ENCODE measurements around the gene RRH. TPM values are rescaled to one million over a fixed set of nuclear protein-coding genes. Genes with fewer than 3 reads are reported as not detected.
"Not testable (repeated sequence)": the region's sequence is repeated elsewhere in the genome, so short reads cannot be mapped to it uniquely, and the experiment has no call there.

RRH gene
- polyA plus RNA-seq, 4 donors = 0.45 to 0.79 (median 0.47) TPM

DNA sequence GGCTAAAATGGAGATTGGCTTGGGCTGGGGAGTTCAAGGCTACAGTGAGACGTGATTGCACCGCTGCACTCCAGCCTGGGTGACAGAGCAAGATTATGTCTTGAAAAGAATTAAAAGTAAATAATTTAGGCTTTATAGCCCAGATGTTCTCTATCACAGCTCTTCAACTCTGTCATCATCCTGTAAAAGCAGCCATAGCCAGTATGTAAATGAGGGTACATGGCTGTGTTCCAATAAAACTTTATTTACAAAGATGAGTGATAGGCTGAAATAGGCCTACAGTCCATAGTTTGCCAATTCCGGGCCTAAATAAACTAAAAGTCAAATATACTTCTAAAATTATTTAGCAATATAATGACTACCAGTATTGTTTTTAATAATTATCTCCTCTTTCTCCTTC lies 9.2 kb downstream of the RRH start:
- no peak for DNase-seq (ENCODE audit: low read depth in 4 of 4, low spot score in 3 of 4)

DNA sequence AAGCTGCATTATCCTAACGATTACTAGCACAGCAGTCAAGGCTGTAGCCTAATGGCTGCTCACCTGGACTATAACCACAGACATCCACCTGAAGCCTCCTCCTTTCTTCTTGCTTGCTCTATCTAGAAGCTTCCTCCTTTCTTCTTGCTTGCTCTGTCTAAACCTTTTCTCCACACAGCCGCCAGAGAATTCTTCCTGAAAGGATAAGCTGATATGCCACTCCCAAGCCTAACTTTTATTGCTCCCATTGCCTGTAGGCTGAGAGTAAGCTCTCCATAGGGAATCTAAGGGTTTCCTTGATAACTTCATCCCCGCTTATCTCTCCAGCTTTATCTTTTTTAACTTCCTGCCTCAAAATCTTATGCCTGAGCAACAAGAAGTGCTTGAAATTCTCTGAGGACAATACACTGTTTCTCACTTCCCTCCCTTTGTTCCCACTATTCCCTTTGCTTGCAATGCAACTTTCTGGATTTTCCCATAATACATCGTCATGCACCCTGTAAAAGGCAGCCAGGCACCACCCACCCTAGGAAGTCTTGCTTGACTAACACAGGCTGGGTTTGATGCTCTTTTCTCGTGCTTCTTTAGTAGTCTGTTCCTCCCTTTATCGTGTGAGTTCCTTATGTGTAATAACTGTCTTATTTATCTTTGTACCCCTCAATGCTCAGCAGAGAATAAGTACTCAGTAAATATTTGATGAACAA lies 18.8 kb downstream of the RRH start:
- DNase-seq (ENCODE audit: low read depth in 4 of 4, low spot score in 3 of 4) = no peak

DNA sequence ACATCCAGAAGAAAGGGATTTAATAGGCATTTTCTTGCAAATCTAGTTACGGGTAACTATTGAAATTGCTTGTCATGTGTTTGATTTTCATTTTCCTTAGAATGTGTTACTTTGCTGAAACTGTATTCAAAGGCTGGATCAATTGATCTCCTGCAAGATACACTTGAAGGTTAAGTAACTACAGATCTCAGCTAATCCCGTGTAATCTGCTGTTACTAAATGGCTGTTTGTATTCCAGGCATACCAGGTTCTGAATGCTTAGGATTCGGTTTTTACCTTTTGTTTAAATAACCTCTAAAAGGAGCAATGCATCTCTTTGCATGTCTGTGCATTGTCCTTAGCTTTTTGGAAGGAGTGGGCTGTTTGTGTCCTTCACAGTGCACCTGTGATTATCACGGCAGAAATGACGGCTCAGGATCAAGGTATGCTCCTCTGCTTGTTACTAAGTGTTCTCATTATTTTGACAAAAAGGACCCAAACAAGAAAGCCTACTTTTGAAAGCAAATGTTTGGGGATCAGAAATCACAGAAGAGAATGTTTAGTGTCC lies 20.2 kb downstream of the RRH start, which contains the start of gene LRIT3:
Gene LRIT3 (plus strand): TSS at position 212 of the 547 bp plus-strand sequence. CDS start 95 bp downstream, at position 307.
- no peak for DNase-seq (ENCODE audit: low read depth in 4 of 4, low spot score in 3 of 4)

DNA sequence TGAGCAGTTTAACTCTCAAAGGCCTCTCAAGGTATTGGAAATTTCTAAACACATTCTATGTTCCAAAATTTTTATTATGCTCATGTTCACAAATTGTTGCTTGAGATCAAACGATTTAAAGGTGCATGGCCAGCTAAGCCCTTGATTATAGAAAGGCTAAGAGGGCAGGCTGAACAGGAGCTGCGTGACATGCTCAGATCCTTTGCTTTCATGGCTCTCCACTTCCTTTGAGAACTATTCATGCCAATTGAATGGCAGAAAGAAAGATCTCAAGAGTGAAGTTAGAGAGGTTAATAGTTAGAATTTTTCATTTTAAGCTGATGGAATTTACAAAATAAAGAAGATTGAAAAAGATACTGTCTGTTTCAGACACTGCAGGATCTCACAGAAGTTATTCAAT lies 20.7 kb downstream of the RRH start:
- no peak for DNase-seq (ENCODE audit: low read depth in 4 of 4, low spot score in 3 of 4)

DNA sequence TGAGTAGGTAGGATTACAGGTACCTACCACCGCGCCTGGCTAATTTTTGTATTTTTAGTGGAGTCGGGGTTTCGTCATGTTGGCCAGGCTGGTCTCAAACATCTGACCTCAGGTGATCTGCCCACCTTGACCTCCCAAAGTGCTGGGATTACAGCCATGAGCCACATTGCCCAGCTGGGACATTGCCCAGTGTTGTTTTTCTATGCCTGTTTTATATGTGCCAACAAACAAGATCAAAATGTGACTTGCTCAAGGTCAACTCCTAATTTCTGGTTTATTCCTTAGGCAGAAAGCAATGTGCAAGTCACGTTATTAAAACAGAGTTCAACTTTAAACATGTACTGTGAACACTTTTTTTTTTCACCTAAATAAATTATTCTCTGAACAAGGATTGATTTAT lies 22.8 kb downstream of the RRH start:
- DNase-seq (ENCODE audit: low read depth in 4 of 4, low spot score in 3 of 4) = no peak

DNA sequence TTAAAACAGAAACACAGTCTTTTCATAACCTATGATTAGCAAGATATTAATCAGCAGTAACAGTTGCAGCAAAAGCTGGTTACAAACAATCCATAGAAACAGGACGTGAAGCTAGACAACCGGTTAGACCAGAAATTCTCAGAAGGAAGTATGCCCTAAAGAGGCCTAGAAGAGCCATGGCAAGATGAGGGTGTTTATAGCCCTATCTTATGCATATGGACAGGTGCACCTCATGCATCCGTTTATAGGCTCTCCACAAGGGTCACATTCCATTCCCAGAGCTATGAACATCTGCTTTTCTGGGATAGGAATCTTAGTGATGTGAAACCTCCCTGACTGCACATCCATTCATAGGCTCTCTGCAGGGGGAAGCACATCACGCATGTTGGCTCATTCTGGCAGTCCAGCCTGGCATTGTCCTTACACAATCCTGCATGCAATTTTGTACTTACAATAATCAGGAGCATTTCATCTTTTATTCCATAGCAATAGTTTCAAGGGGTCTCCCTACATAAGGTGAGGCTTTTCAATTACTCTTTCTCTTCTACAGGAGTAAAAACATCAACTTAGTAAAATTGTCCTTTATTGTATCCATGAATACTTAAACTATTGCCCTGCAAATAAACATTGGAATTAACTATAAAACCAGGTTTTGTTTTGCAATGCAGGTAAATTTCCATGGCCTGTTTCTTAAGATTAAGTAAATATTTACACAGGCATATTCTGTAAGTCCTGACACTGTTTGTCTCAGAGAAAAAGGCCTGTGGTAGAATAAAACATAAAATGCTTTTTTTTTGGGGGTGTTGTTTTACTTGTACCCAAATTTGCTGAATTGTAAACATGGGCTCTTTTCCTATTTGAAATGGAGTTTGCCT lies 31.9 kb downstream of the RRH start:
- not testable (repeated sequence) for DNase-seq (ENCODE audit: low read depth in 4 of 4, low spot score in 3 of 4)

DNA sequence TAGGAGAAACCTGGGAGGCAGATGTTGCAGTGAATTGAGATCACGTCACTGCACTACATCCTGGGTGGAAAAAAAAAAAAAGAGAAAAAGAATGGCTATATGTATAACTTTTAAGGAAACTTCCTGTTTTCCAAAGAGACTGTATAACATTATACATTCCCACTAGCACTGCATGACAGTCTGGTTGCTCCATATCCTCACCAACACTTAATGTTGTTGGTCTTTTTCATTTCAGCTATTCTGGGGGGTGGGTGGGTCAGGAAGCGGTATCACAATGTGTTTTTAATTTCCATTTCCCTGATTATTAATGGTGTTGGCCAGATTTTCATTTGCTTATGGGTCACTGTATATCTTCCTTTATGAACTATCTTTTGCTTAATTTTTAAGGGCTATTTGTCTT lies 33.5 kb downstream of the RRH start:
- no peak for DNase-seq (ENCODE audit: low read depth in 4 of 4, low spot score in 3 of 4)

DNA sequence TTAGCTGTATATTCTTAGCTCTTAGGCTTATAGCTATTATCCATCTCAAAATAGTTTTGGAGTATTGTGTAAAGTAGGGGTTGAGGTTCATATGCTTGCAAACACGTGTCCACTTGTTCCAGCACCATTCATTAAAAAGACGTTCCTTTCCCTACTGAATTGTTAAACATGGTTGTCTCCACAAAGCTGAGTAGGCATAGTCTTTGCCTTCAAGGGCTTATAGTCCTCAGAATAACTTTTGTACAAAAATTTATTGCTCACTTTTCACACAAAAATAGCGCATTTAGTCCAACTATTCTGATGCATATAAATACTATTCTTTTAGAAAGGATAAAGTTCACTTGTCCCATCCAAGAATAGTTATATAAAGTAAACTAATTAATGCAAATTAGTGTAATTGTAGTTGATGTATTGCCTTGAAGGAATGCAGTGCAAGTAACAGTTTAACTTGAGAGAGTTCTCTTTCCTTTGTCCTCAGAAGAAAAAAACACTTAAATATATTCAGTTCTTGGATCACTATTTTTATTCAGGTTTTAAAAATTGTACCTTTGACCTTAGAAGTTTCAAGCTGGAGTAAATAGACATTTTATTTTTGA lies 34.2 kb downstream of the RRH start:
- peak in 2 of 4 donors; percentile 1 to 19 for DNase-seq (ENCODE audit: low read depth in 4 of 4, low spot score in 3 of 4)

DNA sequence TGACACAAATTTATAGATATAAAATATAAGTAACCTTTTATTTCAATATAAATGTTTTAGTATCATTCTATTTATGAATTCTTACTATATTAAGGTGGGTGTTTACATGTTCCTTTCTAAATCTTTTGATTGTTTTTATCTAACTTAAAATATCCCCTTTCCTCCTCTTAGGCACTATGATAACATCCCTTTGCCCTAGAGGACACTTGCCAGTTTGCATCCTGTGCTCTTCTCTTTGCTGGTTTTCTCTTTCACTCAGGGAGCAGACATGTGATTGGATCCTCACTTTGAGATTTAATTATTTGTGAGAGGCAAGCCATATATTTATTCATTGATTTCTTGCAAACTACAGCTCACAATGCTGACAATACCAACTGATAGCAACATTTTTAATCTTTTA lies 36.4 kb downstream of the RRH start:
- DNase-seq (ENCODE audit: low read depth in 4 of 4, low spot score in 3 of 4) = no peak

DNA sequence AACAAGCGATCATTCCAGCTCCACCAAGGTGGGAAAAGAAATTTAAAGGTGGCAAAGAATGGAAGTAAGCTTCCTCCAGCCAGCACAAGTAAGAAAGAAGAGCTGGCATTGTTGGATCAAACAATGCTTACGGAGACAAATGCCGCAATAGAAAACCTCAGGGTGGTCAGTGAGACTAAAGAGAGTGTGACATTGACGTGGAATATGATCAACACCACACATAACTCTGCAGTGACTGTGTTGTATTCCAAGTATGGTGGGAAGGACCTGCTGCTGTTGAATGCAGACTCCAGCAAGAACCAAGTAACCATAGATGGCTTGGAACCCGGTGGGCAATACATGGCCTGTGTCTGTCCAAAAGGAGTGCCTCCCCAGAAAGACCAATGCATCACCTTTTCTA lies 42.3 kb downstream of the RRH start:
- no peak for DNase-seq (ENCODE audit: low read depth in 4 of 4, low spot score in 3 of 4)

DNA sequence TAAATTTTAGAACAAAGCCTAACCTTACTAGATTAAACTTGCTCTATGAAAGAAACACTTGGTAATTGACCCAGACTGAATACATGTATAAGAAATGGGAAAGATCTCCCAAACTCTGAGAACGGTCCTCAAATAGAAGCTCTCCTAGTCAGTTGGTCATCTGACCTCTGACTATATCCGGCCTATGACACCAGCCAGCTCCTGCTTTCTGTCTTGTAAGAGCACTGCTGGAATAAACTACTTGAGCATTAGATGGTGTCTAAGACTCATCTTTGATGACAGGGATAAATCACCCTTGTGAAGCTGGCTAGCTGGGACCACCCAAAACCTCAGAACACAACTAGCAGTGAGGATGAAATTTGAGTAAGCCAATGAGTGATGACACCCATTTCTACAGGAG lies 44.3 kb downstream of the RRH start:
- no peak for DNase-seq (ENCODE audit: low read depth in 4 of 4, low spot score in 3 of 4)

DNA sequence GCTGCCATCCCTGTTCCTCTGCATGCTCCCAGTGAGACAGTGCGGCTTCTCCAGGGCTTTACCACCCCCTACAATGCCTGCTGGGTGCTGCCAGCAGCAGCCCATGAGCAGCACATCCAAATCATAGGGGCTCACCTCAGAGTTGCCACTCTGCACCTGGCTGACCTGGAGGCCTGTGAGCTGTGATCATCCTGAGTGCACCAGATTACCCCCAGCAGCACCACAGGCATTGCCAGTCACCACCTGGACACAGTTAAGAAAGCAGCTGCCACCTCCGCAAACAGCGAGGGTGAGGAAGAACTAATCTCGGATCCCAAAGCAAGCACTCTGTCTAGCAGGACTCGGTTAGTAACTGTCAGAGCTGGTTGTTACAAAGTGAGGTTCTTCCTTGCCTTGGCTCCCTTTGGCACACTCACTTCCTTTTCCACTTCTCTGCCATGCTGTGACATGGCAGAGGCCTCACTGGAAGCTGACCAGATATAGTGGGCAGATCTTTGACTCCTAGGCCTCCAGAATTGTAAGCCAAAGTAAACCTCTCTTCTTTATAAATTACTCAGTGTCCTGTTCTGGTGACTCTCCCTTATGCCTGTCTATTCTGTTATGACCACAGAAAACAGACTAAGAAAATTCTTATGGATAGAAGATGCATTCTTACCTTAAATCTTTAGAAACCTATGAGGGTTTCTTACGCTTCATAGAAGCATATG lies 45.3 kb downstream of the RRH start:
- DNase-seq (ENCODE audit: low read depth in 4 of 4, low spot score in 3 of 4) = no peak

DNA sequence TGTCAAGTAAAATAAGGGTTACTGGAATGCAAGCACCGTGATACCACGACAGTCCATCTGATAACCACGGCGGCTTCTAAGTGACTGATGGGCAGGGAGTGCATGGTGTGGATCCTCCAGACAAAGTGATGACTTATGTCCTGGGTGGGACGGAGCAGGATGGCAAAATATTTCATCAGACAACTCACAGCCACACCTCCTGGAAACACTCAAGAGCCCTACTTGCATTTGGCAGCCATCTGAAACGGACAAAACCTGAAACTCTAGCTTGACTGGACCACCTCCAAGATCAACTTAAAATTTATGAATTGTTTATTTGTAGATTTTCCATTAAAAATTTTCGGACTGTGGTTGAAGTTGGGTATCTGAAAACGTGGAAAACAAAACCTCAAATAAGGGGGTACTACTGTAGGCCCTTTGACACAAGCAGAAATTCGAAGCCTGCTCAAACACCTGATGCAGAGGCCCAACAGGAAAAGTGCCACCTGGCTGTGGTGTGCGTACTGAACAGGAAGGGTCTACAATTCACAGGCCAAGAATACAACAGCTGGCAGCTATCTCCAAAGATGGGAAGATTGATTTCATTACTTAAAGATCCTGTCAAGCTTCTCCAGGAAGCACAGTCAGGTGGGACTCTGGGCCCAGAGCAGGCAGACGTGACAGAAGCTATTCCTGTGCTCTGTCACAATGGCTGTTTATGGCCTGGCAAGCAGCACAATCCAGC lies 46.2 kb downstream of the RRH start:
- DNase-seq (ENCODE audit: low read depth in 4 of 4, low spot score in 3 of 4) = no peak

DNA sequence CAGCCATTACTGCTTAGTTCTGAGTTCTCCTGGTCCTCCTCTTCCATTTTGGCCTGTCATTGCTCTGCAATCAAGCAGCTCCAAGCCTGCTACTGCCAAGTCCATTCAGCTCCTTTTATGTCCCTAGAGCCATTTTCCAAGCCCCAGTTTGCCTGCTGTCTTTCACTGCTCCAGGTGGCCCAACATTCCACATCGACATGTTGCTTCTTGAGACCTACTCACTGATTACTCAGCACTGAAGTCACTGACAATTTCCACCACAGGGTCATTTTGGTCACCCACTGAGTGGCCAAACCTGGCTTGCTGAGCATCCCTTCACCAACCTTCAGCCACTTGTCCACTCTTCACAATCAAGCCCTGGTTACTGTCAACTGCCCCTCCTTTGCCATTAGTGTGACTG lies 47.3 kb downstream of the RRH start:
- DNase-seq (ENCODE audit: low read depth in 4 of 4, low spot score in 3 of 4) = no peak

DNA sequence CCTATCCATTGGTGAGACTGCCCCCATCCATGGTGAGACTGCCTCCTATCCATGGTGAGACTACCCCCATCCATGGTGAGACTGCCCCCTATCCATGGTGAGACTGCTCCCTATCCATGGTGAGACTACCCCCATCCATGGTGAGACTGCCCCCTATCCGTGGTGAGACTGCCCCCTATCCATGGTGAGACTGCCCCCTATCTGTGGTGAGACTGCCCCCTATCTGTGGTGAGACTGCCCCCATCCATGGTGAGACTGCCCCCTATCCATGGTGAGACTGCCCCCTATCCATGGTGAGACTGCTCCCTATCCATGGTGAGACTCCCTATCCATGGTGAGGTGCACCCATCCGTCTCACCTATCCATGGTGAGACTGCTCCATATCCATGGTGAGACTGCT lies 47.8 kb downstream of the RRH start:
- not testable (repeated sequence) for DNase-seq (ENCODE audit: low read depth in 4 of 4, low spot score in 3 of 4)

DNA sequence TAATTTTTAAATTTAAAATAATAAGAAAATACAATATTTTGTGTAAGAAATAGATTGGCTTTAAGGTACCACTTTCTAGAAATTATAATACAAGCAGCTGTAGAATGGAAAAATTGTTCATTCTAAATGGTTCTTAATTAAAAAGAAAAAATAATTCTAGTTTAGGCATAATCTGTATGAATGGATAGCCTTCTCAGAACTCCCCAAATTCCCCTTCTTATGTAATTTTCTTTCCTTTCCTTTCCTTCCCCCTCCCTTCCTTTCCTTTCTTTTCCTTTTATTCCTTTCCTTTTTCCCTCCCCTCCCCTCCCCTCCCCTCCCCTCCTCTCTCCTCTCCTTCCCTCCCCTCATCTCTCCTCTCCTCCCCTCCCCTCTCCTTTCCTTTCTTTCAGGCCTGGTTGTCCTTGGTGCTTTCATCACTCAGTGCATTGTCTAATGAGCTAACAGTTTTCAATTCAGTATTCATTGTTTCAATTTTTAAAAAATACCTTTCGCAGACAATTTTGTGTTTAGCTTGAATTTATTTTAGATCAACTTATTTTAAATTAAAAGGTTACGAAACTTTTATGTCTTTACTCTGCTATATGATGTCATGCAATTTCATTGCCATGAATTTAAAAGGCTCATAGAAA lies 49.0 kb downstream of the RRH start:
- no peak for DNase-seq (ENCODE audit: low read depth in 4 of 4, low spot score in 3 of 4)

DNA sequence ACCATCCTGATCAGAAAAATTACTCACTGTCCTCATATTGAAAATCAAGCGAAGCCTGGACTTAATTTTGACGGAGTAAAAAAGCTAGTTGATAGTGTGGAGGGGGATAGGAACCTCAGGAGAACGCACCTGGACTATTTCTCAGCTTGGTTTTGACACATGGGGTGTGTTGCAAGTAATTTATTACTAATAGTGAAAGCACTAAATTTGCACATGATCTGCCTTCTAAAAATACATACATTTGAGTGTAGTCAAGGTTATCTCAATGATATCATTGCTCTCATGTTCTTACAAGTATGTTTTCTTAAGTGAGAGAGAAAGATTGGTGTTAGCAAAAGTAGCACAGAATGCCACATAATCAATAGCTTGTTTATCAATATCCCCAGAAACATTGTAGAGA lies 49.6 kb downstream of the RRH start:
- DNase-seq (ENCODE audit: low read depth in 4 of 4, low spot score in 3 of 4) = no peak

DNA sequence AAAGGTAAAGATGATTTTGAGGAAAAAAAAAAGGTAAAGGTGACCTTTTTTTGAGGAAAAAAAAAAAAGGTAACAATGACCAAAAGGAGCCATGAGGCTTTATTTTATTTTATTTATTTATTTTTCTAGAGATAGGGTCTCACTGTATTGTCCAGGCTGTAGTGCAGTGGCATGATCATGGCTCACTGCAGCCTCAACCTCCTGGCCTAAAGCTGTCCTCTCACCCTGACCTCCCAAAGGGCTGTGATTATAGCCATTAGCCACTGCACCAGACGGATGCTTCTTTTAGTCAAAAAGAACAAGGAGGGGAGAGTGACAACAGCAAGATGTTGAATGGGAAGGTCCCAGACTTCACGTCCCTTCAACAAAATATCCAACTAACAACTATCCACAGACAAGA lies 50.6 kb downstream of the RRH start:
- no peak for DNase-seq (ENCODE audit: low read depth in 4 of 4, low spot score in 3 of 4)

DNA sequence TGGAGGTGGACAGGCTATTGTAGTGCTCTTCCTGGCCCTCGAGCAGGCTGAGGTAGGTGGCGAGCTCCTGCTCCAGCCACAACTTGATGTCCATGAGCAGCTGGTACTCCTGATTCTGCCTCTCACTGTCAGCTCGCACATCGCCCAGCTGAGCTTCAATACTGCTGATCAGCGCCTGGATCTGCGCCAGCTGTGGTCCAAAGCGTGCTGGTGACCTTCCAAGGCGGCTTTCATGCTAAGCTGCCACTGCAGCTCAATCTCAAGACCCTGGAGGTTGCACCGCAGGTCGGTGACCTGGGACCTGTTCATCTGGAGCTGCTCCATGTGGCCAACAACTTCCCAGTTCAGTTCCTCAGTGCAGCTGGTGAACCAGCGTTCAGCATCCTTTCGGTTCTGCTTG lies 51.3 kb downstream of the RRH start:
- no peak for DNase-seq (ENCODE audit: low read depth in 4 of 4, low spot score in 3 of 4)
